Ramos (cell line): ENCODE data around the gene SUPT20HL1.

Experiments used
- in situ Hi-C: fragments of 300-500 bp; cut with MboI; formaldehyde crosslinking; loops from one replicate; pipeline ENCODE4 v1.14.3; 2022; ENCODE audit warnings: low sequenced_read_pairs; ENCODE audit not compliant: unreplicated experiment

SUPT20HL1 gene

GRCh38 chrX:24391843-24392242 lies 31.4 kb downstream of the SUPT20HL1 start:
- in situ Hi-C loops, result loop anchor here (10.0 to 25.0 kb wide), 2 partner anchors 113 to 745 kb away; no protein-coding TSS in a partner anchor

- in situ Hi-C loops, result loop anchor here (10.0 to 25.0 kb wide), 2 partner anchors 112 to 745 kb away; no protein-coding TSS in a partner anchor
These were observed 32.3 kb downstream of the SUPT20HL1 start for GRCh38 chrX:24392709-24393108.

- in situ Hi-C loops, result loop anchor here (10.0 to 25.0 kb wide), 2 partner anchors 109 to 742 kb away; no protein-coding TSS in a partner anchor
These were observed 35.3 kb downstream of the SUPT20HL1 start for GRCh38 chrX:24395775-24396174.

- in situ Hi-C loops, result loop anchor here (10.0 to 25.0 kb wide), 2 partner anchors 108 to 741 kb away; no protein-coding TSS in a partner anchor
These were observed 35.9 kb downstream of the SUPT20HL1 start for GRCh38 chrX:24396236-24396930.

- in situ Hi-C loops, result loop anchor here (10.0 to 25.0 kb wide), 2 partner anchors 108 to 740 kb away; no protein-coding TSS in a partner anchor
These were observed 36.5 kb downstream of the SUPT20HL1 start for GRCh38 chrX:24396931-24397279.

GRCh38 chrX:24398766-24399165 lies 38.3 kb downstream of the SUPT20HL1 start:
- in situ Hi-C loops, result loop anchor here (10.0 to 25.0 kb wide), 2 partner anchors 106 to 739 kb away; no protein-coding TSS in a partner anchor

- in situ Hi-C loops, result loop anchor here (10.0 to 25.0 kb wide), 2 partner anchors 105 to 738 kb away; no protein-coding TSS in a partner anchor
These were observed 39.1 kb downstream of the SUPT20HL1 start for GRCh38 chrX:24399550-24399949.

GRCh38 chrX:24405959-24406358 lies 45.5 kb downstream of the SUPT20HL1 start:
- in situ Hi-C loops, result no loop called here
